AG04450 (cell line): Measurements from ENCODE around the gene OSBPL6. TPM values are rescaled to one million over a fixed set of nuclear protein-coding genes. Genes with fewer than 3 reads are reported as not detected.
"Not testable (repeated sequence)": the region's sequence is repeated elsewhere in the genome, so short reads cannot be mapped to it uniquely, and the experiment has no call there.

Source experiments
- CTCF ChIA-PET: fragments of 300-600, 350-600 bp; formaldehyde crosslinking; extraction: SDS; loops from one replicate; lab custom pipeline; 2022; ENCODE audit warnings: antibody characterized with exemption, inconsistent platforms; lab: Charles Lee
- POLR2A ChIA-PET: fragments of 350-600 bp; formaldehyde crosslinking; extraction: SDS; loops from one replicate; lab custom pipeline; 2021; ENCODE audit warnings: antibody characterized with exemption, inconsistent platforms; lab: Yijun Ruan, JAX
- DNase-seq: peaks from one replicate; pipeline ENCODE4 v3.0.0-alpha.2; 2011; ENCODE audit warnings: low read depth, low spot score
- H3K27ac ChIP-seq: one replicate; pipeline ENCODE4 v1.5.1; 2012; ENCODE audit warnings: low read depth, low read length, control low read depth
- H3K27me3 ChIP-seq: one replicate; pipeline ENCODE4 v1.6.0; 2012; ENCODE audit warnings: low read length; ENCODE audit not compliant: control insufficient read depth, insufficient read depth
- H3K4me3 ChIP-seq: 2 replicates; pipeline ENCODE4 v1.5.1; 2011; ENCODE audit warnings: mild to moderate bottlenecking, low read depth, low read length, control low read depth
- H3K9me3 ChIP-seq: 2 replicates; pipeline ENCODE4 v1.5.1; 2012; ENCODE audit warnings: low read length; ENCODE audit not compliant: control insufficient read depth, insufficient read depth
- CTCF ChIP-seq: IDR thresholded peaks from 2 replicates; pipeline ENCODE4 v1.5.1; 2011; ENCODE audit warnings: low read depth, low read length, control low read depth, inconsistent platforms
- polyA plus RNA-seq: library from polyadenylated mRNA; depleted of rRNA; stranded (reverse); fragments of >200 nt; gene quantifications from 2 replicates; pipeline ENCODE4 v1.2.3, GENCODE V29; 2011

Gene OSBPL6
- polyA plus RNA-seq, 1 experiment, result 5.0 TPM

GRCh38 chr2:178403671-178404306, 209.5 kb downstream of the OSBPL6 start:
- DNase-seq, result no peak
- no peak for TF ChIP-seq CTCF
- no peaks in the 10 kb centered on the region for H3K9me3 ChIP-seq
- H3K27ac ChIP-seq, result peak overlapping the region; percentile 24
- ChIA-PET POLR2A (interaction anchor here (1.2 to 1.8 kb wide), 2 partner anchors 10 to 18 kb away, joined by 3 to 12 read pairs; no protein-coding TSS in a partner anchor), CTCF (interaction anchor here (0.9 to 18.2 kb wide), 4 partner anchors 8 to 292 kb away, joined by 3 to 389 read pairs (median 18); no protein-coding TSS in a partner anchor)
- no peak overlapping the region for H3K4me3 ChIP-seq
- H3K27me3 ChIP-seq, result no peaks in the 10 kb centered on the region

GRCh38 chr2:178404368-178404767, 210.1 kb downstream of the OSBPL6 start:
- H3K9me3 ChIP-seq, result no peaks in the 10 kb centered on the region
- no peaks in the 10 kb centered on the region for H3K27me3 ChIP-seq
- H3K4me3 ChIP-seq, result peak overlapping the region; percentile 2; the same call in 1 of the 2 replicates
- ChIA-PET CTCF (interaction anchor here (0.6 to 18.2 kb wide), 6 partner anchors 8 to 292 kb away, joined by 3 to 389 read pairs (median 5); no protein-coding TSS in a partner anchor), POLR2A (interaction anchor here (0.8 to 1.8 kb wide), 4 partner anchors 10 to 47 kb away, joined by 3 to 12 read pairs (median 4); partner anchors contain the start of genes PJVK and PRKRA)
- no peak for TF ChIP-seq CTCF
- no peak overlapping the region for H3K27ac ChIP-seq
- DNase-seq, result peak; percentile 69

- no peaks in the 10 kb centered on the region for H3K9me3 ChIP-seq
- ChIA-PET CTCF (interaction anchor here (0.7 to 1.2 kb wide), 3 partner anchors 10 to 294 kb away, joined by 3 to 6 read pairs (median 3); no protein-coding TSS in a partner anchor), POLR2A (no interaction called here)
- no peaks in the 10 kb centered on the region for H3K27me3 ChIP-seq
- TF ChIP-seq CTCF, result no peak
- no peak overlapping the region for H3K4me3 ChIP-seq
- no peak overlapping the region for H3K27ac ChIP-seq
- no peak for DNase-seq
These were observed 214.9 kb downstream of the OSBPL6 start for GRCh38 chr2:178409261-178409660.

GRCh38 chr2:178412047-178412446, 217.7 kb downstream of the OSBPL6 start:
- H3K4me3 ChIP-seq, result no peak overlapping the region

GRCh38 chr2:178412453-178412852, 218.1 kb downstream of the OSBPL6 start:
- CTCF ChIA-PET, result interaction anchor here (1.1 to 9.7 kb wide), 6 partner anchors 14 to 301 kb away, joined by 4 to 389 read pairs (median 56); partner anchors contain the start of gene RBM45
- POLR2A ChIA-PET, result not testable (repeated sequence)

More at GRCh38 chr2:178412047-178412446, 217.7 kb downstream of the OSBPL6 start:
- Histone ChIP-seq H3K27ac (no peak overlapping the region), H3K9me3 (no peaks in the 10 kb centered on the region), H3K27me3 (no peaks in the 10 kb centered on the region)
- CTCF ChIA-PET, result interaction anchor here (1.1 to 9.7 kb wide), 5 partner anchors 13 to 300 kb away, joined by 4 to 389 read pairs (median 60); partner anchors contain the start of gene RBM45
- DNase-seq, result no peak
- no peak for TF ChIP-seq CTCF
- POLR2A ChIA-PET, result no interaction called here

More at GRCh38 chr2:178412453-178412852, 218.1 kb downstream of the OSBPL6 start:
- H3K27me3 ChIP-seq, H3K27ac ChIP-seq, DNase-seq, H3K9me3 ChIP-seq, H3K4me3 ChIP-seq: not testable (repeated sequence)
